ENCODE measurements around the gene MPZL2.

Gene MPZL2

DNA sequence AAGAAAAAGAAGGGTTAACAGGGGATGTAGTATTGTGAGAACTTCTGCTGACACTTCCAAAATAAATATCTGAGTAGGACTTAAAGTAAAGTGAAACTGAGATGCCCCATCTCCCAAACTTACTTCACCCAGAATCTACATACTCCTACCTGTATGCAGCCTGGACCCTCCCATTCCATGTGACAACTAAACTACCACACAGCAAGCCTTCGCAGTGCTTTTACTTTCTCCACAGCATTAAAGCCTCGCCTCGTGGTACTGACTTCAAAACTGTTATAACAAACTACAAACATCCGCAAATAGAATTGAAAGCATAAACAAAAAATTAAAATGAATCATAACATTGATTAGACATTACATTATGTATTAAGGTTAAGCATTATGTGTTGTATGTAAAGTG, 985 bp downstream of the MPZL2 start:
- Histone ChIP-seq H3K4me3 (replicated peaks; ENCODE audit: low read depth, low read length) (no peak overlapping the region), H3K27me3 (replicated peaks; ENCODE audit: control insufficient read depth, insufficient read depth, low read length) (peaks cover 1% of the 10 kb centered on the region; the same call in 1 of the 2 replicates)
- no peak for TF ChIP-seq CTCF (IDR thresholded peaks at IDR 0.05; ENCODE audit: insufficient read depth, low read length, poor library complexity, severe bottlenecking)

GRCh38 chr11:118260353-118260752, 3.7 kb downstream of the MPZL2 start:
- TF ChIP-seq CTCF (IDR thresholded peaks at IDR 0.05; ENCODE audit: insufficient read depth, low read length, poor library complexity, severe bottlenecking) = no peak
- Histone ChIP-seq H3K36me3 (ENCODE audit: control insufficient read depth, insufficient read depth, low read length) (no peaks in the 10 kb centered on the region), H3K4me3 (replicated peaks; ENCODE audit: low read depth, low read length) (no peak overlapping the region), H3K27me3 (replicated peaks; ENCODE audit: control insufficient read depth, insufficient read depth, low read length) (peaks cover 1% of the 10 kb centered on the region; the same call in 1 of the 2 replicates)
- DNase-seq (ENCODE audit: extremely low read depth, insufficient read length) = no peak

More for the DNA sequence above, 985 bp downstream of the MPZL2 start:
- H3K36me3 ChIP-seq (ENCODE audit: control insufficient read depth, insufficient read depth, low read length) = no peaks in the 10 kb centered on the region
- DNase-seq (ENCODE audit: extremely low read depth, insufficient read length) = no peak

DNA sequence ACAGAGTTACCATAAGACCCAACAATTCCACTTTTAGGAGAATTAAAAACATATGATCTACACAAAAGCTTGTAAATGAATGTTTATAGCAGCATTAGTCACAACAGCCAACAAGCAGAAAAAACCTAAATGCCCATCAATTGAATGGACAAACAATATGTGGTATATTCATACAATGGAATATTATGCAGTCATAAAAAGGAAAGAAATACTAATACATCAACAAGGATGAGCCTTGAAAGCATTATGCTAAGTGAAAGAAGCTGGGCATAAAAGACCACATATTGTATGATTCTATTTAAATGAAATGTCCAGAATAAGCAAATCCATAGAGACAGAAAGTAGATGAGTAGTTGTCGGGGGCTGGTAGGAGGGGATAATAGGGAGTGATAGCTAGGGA, 5.0 kb downstream of the MPZL2 start:
- Histone ChIP-seq H3K27me3 (replicated peaks; ENCODE audit: control insufficient read depth, insufficient read depth, low read length) (0 out of 2 replicates have a peak, but pooled peaks cover 1% of the 10 kb centered on the region), H3K4me3 (replicated peaks; ENCODE audit: low read depth, low read length) (no peak overlapping the region), H3K36me3 (ENCODE audit: control insufficient read depth, insufficient read depth, low read length) (no peaks in the 10 kb centered on the region)
- no peak for DNase-seq (ENCODE audit: extremely low read depth, insufficient read length)
- no peak for TF ChIP-seq CTCF (IDR thresholded peaks at IDR 0.05; ENCODE audit: insufficient read depth, low read length, poor library complexity, severe bottlenecking)

DNA sequence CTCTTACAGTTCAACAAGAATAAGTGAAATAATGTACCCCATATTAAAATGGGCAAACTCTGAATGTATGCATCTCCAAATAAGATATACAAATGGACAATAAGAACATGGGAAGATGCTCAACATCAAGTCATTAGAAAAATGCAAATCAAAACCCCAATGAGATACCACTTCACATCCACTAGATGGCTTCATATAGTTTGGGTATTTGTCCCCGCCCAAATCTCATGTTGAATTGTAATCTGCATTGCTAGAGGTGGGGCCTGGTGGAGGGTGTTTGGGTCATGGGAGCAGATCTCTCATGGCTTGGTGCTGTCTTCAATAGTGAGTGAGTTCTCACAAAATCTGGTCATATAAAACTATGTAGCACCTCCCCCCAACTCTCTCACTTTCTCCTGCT, 5.7 kb downstream of the MPZL2 start:
- no peak overlapping the region for H3K4me3 ChIP-seq (replicated peaks; ENCODE audit: low read depth, low read length)
- no peaks in the 10 kb centered on the region for H3K27me3 ChIP-seq (replicated peaks; ENCODE audit: control insufficient read depth, insufficient read depth, low read length)
- DNase-seq (ENCODE audit: extremely low read depth, insufficient read length) = no peak
- no peak for TF ChIP-seq CTCF (IDR thresholded peaks at IDR 0.05; ENCODE audit: insufficient read depth, low read length, poor library complexity, severe bottlenecking)
- no peaks in the 10 kb centered on the region for H3K36me3 ChIP-seq (ENCODE audit: control insufficient read depth, insufficient read depth, low read length)

DNA sequence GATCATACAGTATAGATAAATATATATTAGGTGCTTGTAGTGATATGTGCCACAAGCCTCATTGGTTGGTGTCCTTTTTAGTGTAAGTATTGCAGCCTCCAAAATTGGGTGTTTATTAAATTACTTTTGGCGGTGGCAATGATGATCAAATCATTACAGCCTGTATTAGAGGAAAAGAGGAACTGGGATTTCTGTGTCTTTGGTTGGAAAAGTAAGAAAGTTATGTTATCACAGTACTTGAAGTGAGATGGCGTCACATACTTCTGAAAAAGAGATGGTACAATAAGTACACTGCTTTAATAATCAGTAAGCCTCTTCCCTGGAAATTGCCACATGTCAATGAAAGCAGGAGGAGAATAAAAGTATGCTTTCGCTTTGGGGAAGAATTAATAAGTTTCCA, 11.4 kb downstream of the MPZL2 start:
- no peaks in the 10 kb centered on the region for H3K36me3 ChIP-seq (ENCODE audit: control insufficient read depth, insufficient read depth, low read length)
- TF ChIP-seq CTCF (IDR thresholded peaks at IDR 0.05; ENCODE audit: insufficient read depth, low read length, poor library complexity, severe bottlenecking) = no peak
- peak overlapping the region; percentile 78 for H3K4me3 ChIP-seq (replicated peaks; ENCODE audit: low read depth, low read length)
- no peaks in the 10 kb centered on the region for H3K27me3 ChIP-seq (replicated peaks; ENCODE audit: control insufficient read depth, insufficient read depth, low read length)
- DNase-seq (ENCODE audit: extremely low read depth, insufficient read length) = no peak

All from GM06990 (cell line).